AG10803 (cell line): ENCODE data around the gene SMYD3.

ENCODE experiments used
- DNase-seq: peaks from one replicate; pipeline ENCODE4 v3.0.0; 2010; ENCODE audit warnings: low read depth
- H3K4me3 ChIP-seq: 2 replicates; pipeline ENCODE4 v1.5.1; 2011; ENCODE audit warnings: mild to moderate bottlenecking, low read length, control low read depth
- CTCF ChIP-seq: conservative IDR thresholded peaks from 2 replicates; pipeline ENCODE4 v1.5.1; 2011; ENCODE audit warnings: mild to moderate bottlenecking, low read length, control low read depth, inconsistent platforms

SMYD3 gene

GRCh38 chr1:245934409-245934808, 572.7 kb downstream of the SMYD3 start:
- TF ChIP-seq CTCF = no peak
- H3K4me3 ChIP-seq = no peak overlapping the region
- DNase-seq = no peak

- no peak for TF ChIP-seq CTCF
- H3K4me3 ChIP-seq = no peak overlapping the region
- no peak for DNase-seq
Measured at GRCh38 chr1:245933431-245934045, 573.5 kb downstream of the SMYD3 start.

GRCh38 chr1:245932302-245932972, 574.6 kb downstream of the SMYD3 start:
- no peak for DNase-seq
- no peak overlapping the region for H3K4me3 ChIP-seq
- TF ChIP-seq CTCF = no peak

- no peak for TF ChIP-seq CTCF
- H3K4me3 ChIP-seq = no peak overlapping the region
- no peak for DNase-seq
Measured at GRCh38 chr1:245931450-245931849, 575.6 kb downstream of the SMYD3 start.

- no peak overlapping the region for H3K4me3 ChIP-seq
- no peak for DNase-seq
- no peak for TF ChIP-seq CTCF
Measured at GRCh38 chr1:245929224-245929623, 577.9 kb downstream of the SMYD3 start.

GRCh38 chr1:245926888-245927287, 580.2 kb downstream of the SMYD3 start:
- no peak for DNase-seq

More at GRCh38 chr1:245926888-245927287, 580.2 kb downstream of the SMYD3 start:
- no peak overlapping the region for H3K4me3 ChIP-seq
- TF ChIP-seq CTCF = no peak
